Stimulated activated CD4-positive, alpha-beta T cell treated with anti-CD3 and anti-CD28 coated beads, Interleukin-12 subunit alpha, Interleukin-12 subunit beta, amount 100 ng/mL, for 24 hours (primary cell): ENCODE measurements around the gene CXorf58.
A peak's percentile ranks its signal among the peaks of the same experiment; 100 is the strongest.
"Not testable (repeated sequence)": the region's sequence is repeated elsewhere in the genome, so short reads cannot be mapped to it uniquely, and the experiment has no call there.

Experiments used
- DNase-seq, 2 experiments: peaks; one replicate each; pipeline ENCODE4 v3.0.0-alpha.2; 2020; ENCODE audit warnings: low read depth in 2 of 2

CXorf58 gene, protein sequence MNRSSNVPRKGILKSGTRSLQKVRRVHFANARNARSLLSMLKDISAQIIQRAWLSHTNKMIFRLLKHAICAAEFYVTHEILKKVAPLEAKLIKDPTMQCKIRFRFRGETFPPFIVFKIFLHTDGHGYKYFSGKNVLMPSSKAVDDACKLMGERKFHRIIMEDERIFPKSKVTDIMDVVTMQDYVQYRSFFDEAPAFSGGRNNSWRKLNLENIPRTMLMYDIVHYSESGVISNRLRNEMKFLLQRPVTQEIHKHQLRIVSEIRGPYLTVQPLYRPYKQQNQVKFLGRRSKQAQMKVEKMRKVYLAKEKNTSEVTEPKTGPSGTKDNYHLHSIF

DNA sequence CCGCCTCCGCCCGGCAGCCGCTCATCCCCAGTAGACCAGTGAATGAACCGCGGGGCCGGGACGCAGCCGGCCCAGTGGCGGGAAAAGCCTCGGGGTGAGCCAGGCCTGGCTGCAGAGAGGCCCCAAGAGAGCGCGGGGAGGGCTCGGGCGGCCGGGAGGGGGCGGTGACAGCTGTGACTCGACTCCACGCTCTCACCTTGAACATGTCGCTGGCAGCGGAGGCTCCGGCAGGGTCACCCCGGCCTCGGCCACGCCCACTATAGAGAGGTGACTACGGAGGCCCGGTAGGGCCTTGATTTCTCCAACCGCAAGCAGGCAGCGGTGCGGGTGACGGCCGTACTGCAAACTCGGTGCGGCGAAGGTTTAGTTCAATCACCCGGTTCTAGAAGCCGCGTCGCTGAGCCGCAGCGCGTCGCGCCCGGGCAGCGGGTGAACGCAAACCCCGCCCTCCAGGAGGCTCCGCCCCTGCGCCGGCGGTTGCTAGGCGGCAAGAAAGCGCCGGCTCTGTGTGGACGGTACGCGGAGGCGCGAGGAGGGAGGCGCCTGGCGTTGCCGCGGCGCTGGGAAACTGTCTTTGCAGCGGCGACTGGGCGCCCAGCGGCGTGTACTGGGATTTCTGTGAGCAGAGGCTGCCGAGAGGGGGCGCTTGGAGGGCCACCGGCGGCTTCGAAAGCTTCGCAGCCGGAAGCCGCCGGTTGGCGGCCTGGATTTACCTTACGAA lies at the start of gene CXorf58, which contains the start of gene APOO:
TSS of gene CXorf58 (plus strand) at position 509 of the 721 bp plus-strand sequence. CDS start 2,297 bp downstream, outside the sequence.
TSS of gene APOO (minus strand) at position 441 of the 721 bp plus-strand sequence. CDS start at position 205, 236 bp downstream.
- DNase-seq, result peak; percentile 78 to 81

DNA sequence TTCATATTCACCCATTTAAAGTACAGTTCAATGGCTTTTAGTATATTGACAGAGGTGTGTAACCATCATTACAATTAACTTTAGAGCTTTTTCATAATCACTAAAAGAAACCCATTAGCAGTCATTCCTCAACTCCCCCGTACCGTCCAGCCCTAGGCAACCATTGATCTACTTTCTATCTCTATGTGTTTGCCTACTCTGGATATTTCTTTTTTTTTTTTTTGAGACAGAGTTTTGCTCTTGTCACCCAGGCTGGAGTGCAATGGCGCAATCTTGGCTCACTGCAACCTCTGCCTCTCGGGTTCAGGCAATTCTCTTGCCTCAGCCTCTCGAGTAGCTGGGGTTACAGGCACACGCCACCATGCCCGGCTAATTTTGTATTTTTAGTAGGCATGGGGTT lies 48.6 kb upstream of the CXorf58 start:
- DNase-seq, result not testable (repeated sequence)

DNA sequence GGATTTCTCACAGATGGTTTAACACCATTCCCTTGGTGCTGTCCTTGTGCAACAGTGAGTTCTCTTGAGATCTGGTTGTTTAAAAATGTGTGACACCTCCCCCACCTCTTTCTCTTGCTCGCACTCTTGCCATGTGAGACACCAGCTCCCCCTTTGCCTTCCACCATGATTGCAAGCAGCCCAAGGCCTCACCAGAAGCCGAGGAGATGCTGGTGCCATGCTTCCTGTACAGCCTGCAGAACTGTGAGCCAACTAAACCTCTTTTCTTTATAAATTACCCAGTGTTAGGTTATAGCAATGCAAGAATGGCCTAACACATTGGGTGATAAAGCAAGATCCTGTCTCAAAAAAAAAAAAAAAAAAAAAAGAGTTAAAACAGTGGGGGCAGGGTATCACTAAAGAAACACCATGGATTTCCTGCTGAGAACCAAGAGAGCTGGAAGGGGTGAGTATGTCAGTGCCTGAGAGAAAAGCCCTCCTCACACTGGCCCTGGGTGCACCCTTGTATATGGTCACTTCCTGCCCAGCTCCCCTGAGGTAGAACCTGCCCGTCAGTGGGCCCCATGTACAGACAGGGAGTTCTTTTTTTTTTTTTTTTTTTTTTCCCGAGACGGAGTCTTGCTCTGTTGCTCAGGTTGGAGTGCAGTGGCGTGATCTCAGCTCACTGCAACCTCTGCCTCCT lies 46.5 kb upstream of the CXorf58 start:
- no peak for DNase-seq

DNA sequence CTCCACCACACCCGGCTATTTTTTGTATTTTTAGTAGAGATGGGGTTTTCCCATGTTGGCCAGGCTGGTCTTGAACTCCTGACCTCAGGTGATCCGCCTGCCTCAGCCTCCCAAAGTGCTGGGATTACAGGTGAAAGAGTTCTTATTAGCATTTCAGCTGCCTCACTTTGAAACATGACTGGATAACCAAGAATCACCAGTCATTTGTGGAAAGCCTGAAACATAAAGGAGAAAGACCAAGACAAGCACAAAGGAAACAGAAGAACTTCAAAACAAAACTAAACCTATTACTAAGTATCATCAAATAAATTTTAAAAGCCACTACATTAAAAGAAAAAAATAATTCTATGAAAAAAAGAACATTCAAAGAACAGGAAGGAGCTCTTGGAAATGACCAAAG lies 45.9 kb upstream of the CXorf58 start:
- not testable (repeated sequence) for DNase-seq

DNA sequence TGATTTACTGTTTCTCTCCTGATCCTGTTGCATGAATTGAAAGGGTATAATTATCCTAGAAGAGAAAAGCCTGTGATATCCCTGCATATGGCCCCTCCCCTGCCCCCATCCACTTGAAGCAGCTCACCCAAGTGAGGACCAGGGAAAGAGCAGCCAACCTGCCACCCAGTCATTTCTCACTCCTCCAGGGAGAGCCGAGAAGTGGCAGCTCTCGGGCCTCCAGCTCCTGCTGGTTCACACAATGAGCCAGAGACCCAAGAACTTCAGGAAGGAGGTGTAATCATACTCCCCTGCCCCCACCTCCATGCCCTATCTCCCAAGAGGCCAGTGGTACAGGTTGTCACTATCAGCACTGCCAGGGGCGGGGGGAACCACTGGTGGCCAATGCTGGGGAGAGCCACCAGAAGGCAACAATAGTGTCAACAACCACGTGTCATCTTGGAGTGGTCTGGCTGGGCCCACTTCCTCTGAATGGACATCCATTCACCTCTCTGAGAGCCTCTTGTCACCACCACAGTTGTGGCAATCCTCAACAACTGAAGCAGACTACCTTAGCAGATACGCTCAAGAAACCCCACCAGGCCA lies 43.0 kb upstream of the CXorf58 start:
- no peak for DNase-seq

DNA sequence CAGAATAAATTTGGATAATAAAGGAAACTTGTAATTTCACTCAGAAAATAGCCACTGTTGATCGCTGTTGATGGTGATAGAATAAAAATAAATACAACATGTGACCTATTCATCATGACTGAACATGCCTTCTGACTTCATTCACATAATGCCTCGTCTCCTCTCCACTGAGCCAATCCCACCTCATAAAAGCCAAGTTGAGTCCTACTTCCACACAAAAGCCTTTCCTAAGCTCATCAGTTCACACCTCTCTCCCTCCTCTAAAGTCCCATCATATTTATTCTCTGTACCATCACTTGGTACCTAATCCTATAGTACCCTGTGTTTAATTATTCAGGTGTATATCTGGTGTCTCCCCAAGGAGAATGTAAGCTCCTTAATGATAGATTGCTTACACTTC lies 37.8 kb upstream of the CXorf58 start:
- DNase-seq, result no peak

DNA sequence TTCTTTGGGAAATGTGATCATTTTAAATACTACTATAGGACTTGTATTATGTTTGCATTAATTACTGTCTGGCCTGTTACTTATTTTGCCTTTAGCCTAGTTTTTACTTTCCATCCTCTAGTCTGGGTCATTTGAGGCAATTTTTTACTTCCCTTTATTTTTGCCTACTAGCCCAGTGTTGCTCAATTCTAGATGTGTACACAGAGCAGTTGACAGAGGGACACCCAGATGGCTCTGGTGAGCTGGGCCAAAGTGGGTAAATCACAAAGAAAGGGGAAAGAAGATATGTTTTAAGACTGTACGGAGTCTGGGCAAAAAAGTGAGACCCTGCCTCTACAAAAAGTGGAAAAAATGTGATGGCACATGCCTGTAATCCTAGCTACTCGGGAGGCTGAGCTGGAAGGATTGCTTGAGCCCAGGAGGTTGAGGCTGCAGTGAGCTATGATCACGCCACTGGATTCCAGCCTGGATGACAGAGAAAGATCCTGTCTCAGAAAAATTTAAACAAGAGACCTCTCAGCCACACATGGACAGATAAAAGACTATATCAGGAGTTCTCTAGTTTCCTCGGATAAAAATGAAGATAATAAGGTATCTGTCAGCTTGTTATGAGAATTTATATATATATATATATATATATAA lies 35.8 kb upstream of the CXorf58 start:
- no peak for DNase-seq

DNA sequence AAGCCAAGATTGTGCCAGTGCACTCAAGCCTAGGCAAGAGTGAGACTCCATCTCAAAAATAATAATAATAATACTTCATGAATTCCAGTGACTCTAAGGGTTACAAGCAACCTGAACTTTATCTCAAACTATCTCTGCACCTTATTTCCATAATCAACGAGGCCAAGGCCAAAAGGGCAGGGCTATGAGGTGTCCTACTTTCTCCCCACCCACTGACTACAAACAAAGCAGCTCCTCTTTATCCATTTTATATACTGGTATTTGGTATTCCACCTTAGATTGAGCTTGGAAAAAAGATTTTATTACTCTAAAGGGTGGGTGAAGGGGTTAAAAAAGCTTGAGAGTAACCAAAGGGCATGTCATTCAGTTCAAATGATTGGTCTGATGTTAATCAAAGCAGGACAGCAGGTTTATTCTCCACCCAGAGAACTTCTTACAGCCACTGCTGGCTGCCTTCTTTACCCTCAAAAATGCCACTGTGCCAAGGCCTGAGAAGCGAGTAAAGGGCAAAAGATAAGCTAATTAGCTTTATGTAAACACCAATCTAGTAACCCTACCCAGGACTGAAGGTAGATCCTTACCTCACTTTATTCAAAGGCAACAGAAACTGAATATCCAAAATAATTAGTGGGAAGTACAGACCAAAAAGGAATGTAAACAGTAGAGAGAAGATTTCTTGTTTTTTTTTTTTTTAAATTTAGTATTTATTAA lies 28.3 kb upstream of the CXorf58 start:
- no peak for DNase-seq

DNA sequence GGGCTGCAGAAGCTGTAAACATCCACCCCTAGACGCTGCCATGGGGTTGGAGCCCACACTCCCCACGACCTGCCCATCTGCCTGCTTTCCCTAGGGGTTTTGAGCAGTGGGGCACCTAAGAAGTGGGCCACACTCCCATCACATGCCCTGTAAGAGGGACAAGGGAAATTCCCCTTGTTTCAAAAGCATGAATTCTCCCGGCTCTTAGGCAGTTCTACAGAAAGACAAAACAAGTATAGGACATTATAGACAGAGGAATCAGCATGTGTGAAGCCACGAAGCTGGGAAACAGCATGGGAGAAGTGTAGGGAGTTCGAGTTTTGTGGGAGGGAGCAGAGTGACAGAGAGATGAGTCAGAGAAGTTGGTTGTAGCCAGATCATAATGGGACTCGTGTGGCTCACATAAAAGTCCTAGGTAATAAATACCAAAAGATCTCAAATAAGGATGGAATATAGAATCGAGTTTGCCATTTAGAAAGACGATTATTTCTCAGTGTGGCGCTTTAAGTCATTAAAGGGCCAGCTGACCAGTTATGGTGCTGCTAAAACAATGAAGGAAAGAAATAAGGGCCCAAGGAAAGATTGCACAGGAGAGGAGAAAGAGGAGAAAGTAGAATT lies 24.0 kb upstream of the CXorf58 start:
- DNase-seq, result peak in 1 of 2 experiments; percentile 2

DNA sequence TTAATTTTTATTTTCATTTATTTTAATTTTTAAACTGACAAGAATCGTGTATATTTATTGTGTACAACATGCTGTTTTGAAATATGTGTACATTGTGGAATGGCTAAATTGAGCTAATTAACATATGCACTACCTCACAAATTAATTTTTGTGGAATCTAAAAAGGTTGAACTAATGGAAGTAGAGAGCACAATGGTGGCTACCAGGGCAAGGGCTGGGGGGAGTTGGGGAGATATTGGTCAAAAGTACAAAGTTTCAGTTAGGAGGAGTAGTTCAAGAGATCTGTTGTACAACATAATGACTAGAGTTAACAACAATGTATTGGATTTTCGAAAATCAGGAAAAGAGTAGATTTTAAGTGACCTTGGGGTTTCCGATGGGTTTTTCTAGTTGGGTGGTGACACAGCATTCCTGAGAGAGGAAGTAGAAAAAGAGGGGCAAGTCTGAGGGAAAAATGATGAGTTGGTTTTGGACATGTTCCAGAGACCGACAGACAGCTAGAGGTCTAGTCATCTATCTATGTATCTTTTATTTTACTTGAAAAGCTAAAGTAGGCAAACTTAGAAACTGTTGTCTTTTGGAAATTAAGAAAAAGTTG lies 23.3 kb upstream of the CXorf58 start:
- DNase-seq, result no peak

DNA sequence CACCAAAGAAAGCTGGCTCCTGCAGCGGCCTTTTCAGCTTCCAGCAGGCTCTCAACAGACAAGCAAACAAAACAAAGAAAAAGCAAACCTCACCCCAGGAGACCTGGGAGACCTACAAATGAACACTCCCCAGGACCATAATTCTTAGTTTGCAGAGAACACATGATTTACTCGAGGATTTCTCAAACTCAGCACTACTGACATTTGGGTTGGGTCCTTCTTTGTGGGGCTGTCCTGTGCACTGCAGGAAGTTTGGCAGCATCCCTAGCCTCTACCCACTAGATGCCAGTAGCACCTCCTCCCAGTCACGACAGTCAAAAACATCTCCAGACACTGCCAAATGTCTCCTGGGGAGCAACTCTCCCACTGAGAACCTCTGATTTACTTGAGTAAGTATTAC lies 22.0 kb upstream of the CXorf58 start:
- DNase-seq, result no peak

DNA sequence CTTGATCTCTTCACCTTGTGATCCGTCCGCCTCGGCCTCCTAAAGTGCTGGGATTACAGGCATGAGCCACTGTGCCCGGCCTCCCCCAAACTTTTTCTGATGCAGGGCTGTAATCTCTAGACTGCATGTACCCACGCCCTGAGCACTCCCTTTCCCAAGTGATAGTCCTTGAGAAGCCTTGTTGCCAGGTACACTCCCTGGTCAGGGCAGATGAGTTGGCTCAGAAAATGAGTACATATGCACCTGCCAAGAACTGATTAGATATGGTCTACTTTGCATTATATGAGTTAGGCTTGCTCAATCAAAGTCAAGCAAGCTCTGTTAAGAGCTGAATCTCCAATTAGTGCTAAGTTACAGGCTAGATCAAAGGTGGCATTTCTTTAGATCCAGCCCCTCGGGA lies 20.4 kb upstream of the CXorf58 start:
- DNase-seq, result no peak

DNA sequence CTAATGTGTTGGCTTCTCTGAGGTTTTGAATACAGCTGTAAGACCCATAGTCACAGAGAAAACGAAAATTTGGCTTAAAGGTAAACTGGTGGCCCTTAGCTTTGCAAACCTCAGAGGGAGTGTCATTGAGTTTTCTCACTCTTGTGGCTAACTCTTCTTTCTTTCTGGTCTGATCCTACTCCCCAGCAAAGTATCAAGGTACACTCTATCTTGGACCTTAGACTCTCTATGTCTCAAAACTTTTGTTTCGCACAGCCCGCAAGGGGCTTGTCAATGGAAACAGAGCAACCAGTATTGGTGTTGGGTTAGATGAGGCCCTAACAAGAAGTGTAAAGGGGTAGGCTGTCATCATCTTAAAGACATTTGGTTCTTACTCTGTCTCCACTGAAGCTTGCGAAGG lies 19.9 kb upstream of the CXorf58 start:
- DNase-seq, result no peak

DNA sequence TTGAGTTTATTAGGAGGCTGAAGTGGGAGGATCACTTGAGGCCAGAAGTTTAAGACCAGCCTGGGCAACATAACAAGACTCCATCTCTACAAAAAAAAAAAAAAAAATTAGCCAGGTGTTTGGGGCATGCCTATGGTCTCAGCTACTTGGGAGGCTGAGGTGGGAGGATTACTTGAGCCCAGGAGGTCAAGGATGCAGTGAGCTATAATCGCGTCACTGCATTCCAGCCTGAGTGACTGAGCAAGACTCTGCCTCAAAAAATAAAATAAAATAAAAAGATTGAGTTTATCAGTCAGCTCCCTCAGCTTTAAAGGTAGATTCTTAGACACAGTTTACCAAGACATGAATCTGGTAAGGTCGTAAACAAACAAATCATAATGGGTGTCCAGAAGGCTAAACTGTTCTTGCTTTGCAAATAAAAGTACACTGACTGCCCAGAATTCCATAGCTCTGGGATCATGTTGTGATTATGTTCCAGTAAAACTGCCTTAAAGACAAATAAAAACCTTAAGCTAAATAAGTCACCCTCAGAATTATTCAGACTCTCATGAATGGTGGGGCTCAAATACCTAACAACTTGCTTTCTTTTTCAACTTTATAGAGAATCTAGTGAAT lies 18.8 kb upstream of the CXorf58 start:
- DNase-seq, result no peak

DNA sequence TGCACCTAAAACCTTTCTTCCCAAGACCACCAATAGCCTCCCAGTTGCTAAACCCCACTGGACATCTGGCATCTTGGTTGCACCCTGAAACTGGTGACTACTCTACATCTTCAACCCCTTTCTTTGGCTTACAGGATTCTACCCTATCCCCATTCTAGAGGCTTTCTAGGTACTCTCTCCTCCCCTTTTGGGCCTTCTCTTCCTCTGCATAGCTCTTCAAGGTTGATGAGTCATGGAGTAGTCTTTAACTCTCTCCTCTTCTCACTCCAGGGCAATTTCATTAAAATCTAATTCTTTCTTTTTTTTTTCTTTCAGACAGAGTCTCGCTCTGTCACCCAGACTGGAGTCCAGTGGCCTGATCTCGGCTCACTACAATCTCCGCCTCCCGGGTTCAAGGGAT lies 16.9 kb upstream of the CXorf58 start:
- no peak for DNase-seq

DNA sequence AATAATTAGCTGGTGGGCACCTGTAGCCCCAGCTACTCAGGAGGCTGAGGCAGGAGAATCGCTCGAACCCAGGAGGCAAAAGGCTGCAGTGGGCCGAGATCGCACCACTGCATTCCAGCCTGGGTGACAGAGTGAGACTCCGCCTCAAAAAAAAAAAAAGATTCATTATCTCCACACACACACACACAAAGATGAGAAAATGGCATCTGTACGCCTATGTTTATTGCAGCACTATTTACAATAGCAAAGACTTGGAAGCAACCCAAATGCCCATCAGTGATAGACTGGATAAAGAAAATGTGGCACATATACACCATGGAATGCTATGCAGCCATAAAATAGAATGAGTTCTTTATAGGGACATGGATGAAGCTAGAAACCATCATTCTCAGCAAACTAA lies 12.8 kb upstream of the CXorf58 start:
- not testable (repeated sequence) for DNase-seq

DNA sequence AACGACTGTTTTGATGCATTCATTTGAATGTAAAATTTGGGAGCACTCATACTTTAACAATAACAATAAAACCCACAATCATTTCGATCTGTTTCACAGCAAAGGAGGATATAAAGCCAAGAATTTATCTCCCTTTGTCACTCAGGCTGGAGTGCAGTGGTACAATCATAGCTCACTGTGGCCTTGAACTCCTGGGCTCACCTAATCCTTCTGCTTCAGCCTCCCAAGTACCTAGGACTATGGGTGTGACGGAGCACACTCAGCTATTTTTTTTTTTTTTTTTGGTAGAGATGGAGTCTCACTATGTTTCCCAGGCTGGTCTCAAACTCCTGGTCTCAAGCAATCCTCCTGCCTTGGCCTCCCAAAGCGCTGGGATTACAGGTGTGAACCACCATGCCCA lies 11.3 kb upstream of the CXorf58 start:
- DNase-seq, result not testable (repeated sequence)

DNA sequence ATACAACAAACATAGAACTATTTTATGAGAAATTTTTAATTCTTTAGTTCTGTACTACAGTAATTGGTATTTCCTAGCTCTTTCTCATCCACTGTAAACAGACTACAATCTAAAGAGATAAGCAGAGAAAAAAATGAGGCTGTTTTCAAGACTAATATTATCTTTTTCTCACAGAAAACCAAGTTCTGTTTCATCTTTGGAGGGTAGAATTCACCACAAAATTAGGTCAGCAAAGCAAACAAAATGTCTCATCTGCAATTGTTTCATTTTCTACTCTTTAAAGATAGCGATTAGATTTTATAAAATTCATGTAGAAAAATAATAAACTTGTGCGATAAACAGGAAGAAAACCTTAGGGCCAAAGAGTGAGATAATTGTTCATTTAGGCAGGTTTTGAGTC lies 10.8 kb upstream of the CXorf58 start:
- no peak for DNase-seq

DNA sequence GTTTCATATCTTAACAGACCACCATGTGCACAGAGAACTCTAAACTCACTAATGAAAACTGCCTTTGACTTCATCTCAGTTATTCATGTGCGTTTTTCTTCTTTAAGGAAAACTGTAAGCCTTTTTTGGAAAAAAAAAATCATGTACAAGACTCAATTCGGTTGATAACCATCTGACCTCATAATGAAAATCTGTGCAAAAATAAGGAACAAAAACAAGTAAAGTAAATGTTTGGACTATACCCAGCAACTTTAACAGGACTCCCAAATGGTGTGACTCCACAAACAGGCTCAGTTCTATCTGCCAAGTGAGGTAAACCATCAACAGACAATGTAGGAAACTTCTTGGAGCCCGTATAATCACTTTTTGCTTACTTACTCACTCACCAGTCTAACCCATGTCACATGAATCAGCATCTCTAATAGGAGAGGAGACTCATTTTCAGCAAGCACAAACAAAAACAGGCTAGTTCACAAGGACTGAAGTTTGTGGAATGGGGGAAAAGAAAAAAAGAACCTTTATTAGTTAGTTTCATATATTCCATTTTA lies 9.3 kb upstream of the CXorf58 start:
- no peak for DNase-seq
